Loucy (cell line): ENCODE measurements around the gene UNC80.

Experiments
- H2AFZ ChIP-seq: fragments of 200-600 bp; sonication (generic); 2 replicates; pipeline ENCODE4 v1.6.0; 2016; ENCODE audit warnings: antibody characterized with exemption, mild to moderate bottlenecking, low read length, moderate library complexity
- H3F3A ChIP-seq: fragments of 200-600 bp; 2 replicates; pipeline ENCODE4 v1.6.0; 2016; ENCODE audit warnings: antibody characterized with exemption, low read depth, mild to moderate bottlenecking
- H3K27me3 ChIP-seq: fragments of 200-600 bp; sonication (generic); 2 replicates; pipeline ENCODE4 v1.6.1; 2014; ENCODE audit warnings: low read length, mild to moderate bottlenecking; ENCODE audit not compliant: insufficient read depth, poor library complexity, severe bottlenecking
- H3K36me3 ChIP-seq: fragments of 200-600 bp; sonication (generic); 2 replicates; pipeline ENCODE4 v1.6.1; 2016; ENCODE audit warnings: low read length; ENCODE audit not compliant: insufficient read depth
- H3K4me1 ChIP-seq: fragments of 200-600 bp; sonication (generic); 2 replicates; pipeline ENCODE4 v1.5.1; 2014; ENCODE audit warnings: low read length, mild to moderate bottlenecking; ENCODE audit not compliant: insufficient read depth, poor library complexity, severe bottlenecking
- H3K4me2 ChIP-seq: fragments of 200-600 bp; sonication (generic); 2 replicates; pipeline ENCODE4 v1.6.0; 2014; ENCODE audit warnings: antibody characterized with exemption, low read length, low read depth, mild to moderate bottlenecking; ENCODE audit not compliant: poor library complexity, severe bottlenecking
- H3K4me3 ChIP-seq: fragments of 200-600 bp; sonication (generic); 2 replicates; pipeline ENCODE4 v1.5.1; 2014; ENCODE audit warnings: low read length, mild to moderate bottlenecking, mixed read lengths; ENCODE audit not compliant: poor library complexity, severe bottlenecking
- H3K79me2 ChIP-seq: fragments of 200-600 bp; sonication (generic); 2 replicates; pipeline ENCODE4 v1.6.1; 2014; ENCODE audit warnings: low read length; ENCODE audit not compliant: insufficient read depth
- H3K9ac ChIP-seq: fragments of 200-600 bp; sonication (generic); 2 replicates; pipeline ENCODE4 v1.6.0; 2014; ENCODE audit warnings: mild to moderate bottlenecking, low read depth, low read length, moderate library complexity; ENCODE audit not compliant: poor library complexity, severe bottlenecking
- H3K9me2 ChIP-seq: fragments of 200-600 bp; sonication (generic); replicated peaks from 2 replicates; pipeline ENCODE4 v1.6.1; 2016; ENCODE audit warnings: low read depth, low read length, mixed read lengths
- H3K9me3 ChIP-seq: fragments of 200-600 bp; sonication (generic); 2 replicates; pipeline ENCODE4 v1.6.1; 2014; ENCODE audit warnings: mild to moderate bottlenecking, antibody characterized with exemption, low read length, low read depth; ENCODE audit not compliant: insufficient read depth
- H4K20me1 ChIP-seq: fragments of 200-600 bp; sonication (generic); 2 replicates; pipeline ENCODE4 v1.6.0; 2014; ENCODE audit warnings: antibody characterized with exemption, low read length, mild to moderate bottlenecking; ENCODE audit not compliant: insufficient read depth, poor library complexity, severe bottlenecking
- CTCF ChIP-seq: fragments of 200-600 bp; sonication (generic); conservative IDR thresholded peaks from 2 replicates; pipeline ENCODE4 v1.5.1; 2014; ENCODE audit warnings: mild to moderate bottlenecking, antibody characterized with exemption, low read length
- EZH2phosphoT487 ChIP-seq: fragments of 200-600 bp; IDR thresholded peaks from 2 replicates; pipeline ENCODE4 v1.6.1; 2018; ENCODE audit warnings: antibody characterized with exemption, mild to moderate bottlenecking, moderate library complexity, borderline replicate concordance

The UNC80 gene

GRCh38 chr2:209805351-209805750 is 33.7 kb downstream of the UNC80 start:
- Histone ChIP-seq H3F3A (no peaks in the 10 kb centered on the region), H3K4me2 (no peak overlapping the region), H3K9ac (no peak overlapping the region), H3K9me3 (no peaks in the 10 kb centered on the region), H3K9me2 (no peaks in the 10 kb centered on the region), H3K79me2 (no peaks in the 10 kb centered on the region), H2AFZ (no peak overlapping the region), H3K4me3 (no peak overlapping the region), H3K27me3 (no peaks in the 10 kb centered on the region), H3K4me1 (no peaks in the 10 kb centered on the region), H4K20me1 (no peaks in the 10 kb centered on the region), H3K36me3 (no peaks in the 10 kb centered on the region)
- TF ChIP-seq EZH2phosphoT487 (no peak), CTCF (no peak)

- H3K4me3 ChIP-seq = no peak overlapping the region
- no peaks in the 10 kb centered on the region for H4K20me1 ChIP-seq
- no peaks in the 10 kb centered on the region for H3K79me2 ChIP-seq
- H3K4me2 ChIP-seq = no peak overlapping the region
- no peak overlapping the region for H2AFZ ChIP-seq
- H3K9me2 ChIP-seq = no peaks in the 10 kb centered on the region
- no peak for TF ChIP-seq CTCF
- no peaks in the 10 kb centered on the region for H3K27me3 ChIP-seq
- H3K9ac ChIP-seq = no peak overlapping the region
- H3K9me3 ChIP-seq = no peaks in the 10 kb centered on the region
- no peaks in the 10 kb centered on the region for H3K4me1 ChIP-seq
- H3K36me3 ChIP-seq = no peaks in the 10 kb centered on the region
- no peaks in the 10 kb centered on the region for H3F3A ChIP-seq
Measured at GRCh38 chr2:209806318-209806717, 34.7 kb downstream of the UNC80 start.

GRCh38 chr2:209808521-209808920 is 36.9 kb downstream of the UNC80 start:
- Histone ChIP-seq H4K20me1 (no peaks in the 10 kb centered on the region), H3K4me2 (no peak overlapping the region), H3K9me3 (no peaks in the 10 kb centered on the region), H3K27me3 (no peaks in the 10 kb centered on the region), H3K9me2 (no peaks in the 10 kb centered on the region), H2AFZ (no peak overlapping the region), H3F3A (no peaks in the 10 kb centered on the region), H3K4me1 (no peaks in the 10 kb centered on the region), H3K79me2 (no peaks in the 10 kb centered on the region), H3K4me3 (no peak overlapping the region), H3K9ac (no peak overlapping the region), H3K36me3 (no peaks in the 10 kb centered on the region)
- TF ChIP-seq CTCF (no peak), EZH2phosphoT487 (no peak)
